DND-41 (cell line): ENCODE measurements around the gene PNCK.

Experiments
- CTCF ChIP-seq: IDR thresholded peaks from 2 replicates; pipeline ENCODE4 v1.5.1; 2012; ENCODE audit warnings: borderline replicate concordance, low read length, moderate library complexity, mild to moderate bottlenecking; ENCODE audit not compliant: poor library complexity, severe bottlenecking; ENCODE audit errors: extremely low read depth
- EZH2 ChIP-seq: IDR thresholded peaks from 3 replicates; pipeline ENCODE4 v1.6.1; 2012; ENCODE audit warnings: borderline replicate concordance, low read depth, mild to moderate bottlenecking, moderate library complexity, low read length, inconsistent platforms; ENCODE audit not compliant: severe bottlenecking

- peak; percentile 50 for TF ChIP-seq CTCF
- no peak for TF ChIP-seq EZH2
Measured at GRCh38 chrX:153687121-153688039, 13.8 kb upstream of the PNCK start, which contains the start of gene SLC6A8.
